Measurements from ENCODE around the gene BET1. TPM values are rescaled to one million over a fixed set of nuclear protein-coding genes. Genes with fewer than 3 reads are reported as not detected.

Gene BET1
- total RNA-seq, 1 experiment from 2014 or later: 21.7 TPM

- Histone ChIP-seq H3K27me3 (no peaks in the 10 kb centered on the region), H3K9me3 (no peaks in the 10 kb centered on the region), H3K4me3 (no peak overlapping the region), H3K36me3 (no peaks in the 10 kb centered on the region)
- no peak for DNase-seq
Measured at GRCh38 chr7:93980744-93981479, 23.2 kb downstream of the BET1 start.

- no peaks in the 10 kb centered on the region for H3K27me3 ChIP-seq
- DNase-seq: no peak
- no peaks in the 10 kb centered on the region for H3K36me3 ChIP-seq
- no peak overlapping the region for H3K4me3 ChIP-seq
- no peaks in the 10 kb centered on the region for H3K9me3 ChIP-seq
Measured at GRCh38 chr7:93977211-93977950, 26.8 kb downstream of the BET1 start.

- H3K9me3 ChIP-seq: no peaks in the 10 kb centered on the region
- no peak overlapping the region for H3K4me3 ChIP-seq
- no peaks in the 10 kb centered on the region for H3K36me3 ChIP-seq
- no peaks in the 10 kb centered on the region for H3K27me3 ChIP-seq
- DNase-seq: no peak
Measured at GRCh38 chr7:93973134-93973533, 31.0 kb downstream of the BET1 start.

GRCh38 chr7:93972029-93972725 is 32.0 kb downstream of the BET1 start:
- no peak for DNase-seq
- no peaks in the 10 kb centered on the region for H3K36me3 ChIP-seq
- no peak overlapping the region for H3K4me3 ChIP-seq
- no peaks in the 10 kb centered on the region for H3K9me3 ChIP-seq
- H3K27me3 ChIP-seq: no peaks in the 10 kb centered on the region

GRCh38 chr7:93968911-93969620 is 35.1 kb downstream of the BET1 start:
- no peaks in the 10 kb centered on the region for H3K27me3 ChIP-seq
- no peak overlapping the region for H3K4me3 ChIP-seq
- DNase-seq: no peak
- H3K36me3 ChIP-seq: no peaks in the 10 kb centered on the region
- H3K9me3 ChIP-seq: no peaks in the 10 kb centered on the region

- Histone ChIP-seq H3K27me3 (no peaks in the 10 kb centered on the region), H3K4me3 (no peak overlapping the region), H3K36me3 (no peaks in the 10 kb centered on the region), H3K9me3 (no peaks in the 10 kb centered on the region)
- no peak for DNase-seq
Measured at GRCh38 chr7:93964813-93965212, 39.3 kb downstream of the BET1 start.

- no peaks in the 10 kb centered on the region for H3K36me3 ChIP-seq
- H3K4me3 ChIP-seq: no peak overlapping the region
- DNase-seq: no peak
- H3K27me3 ChIP-seq: no peaks in the 10 kb centered on the region
- no peaks in the 10 kb centered on the region for H3K9me3 ChIP-seq
Measured at GRCh38 chr7:93964262-93964661, 39.9 kb downstream of the BET1 start.

GRCh38 chr7:93960986-93961385 is 43.2 kb downstream of the BET1 start:
- no peaks in the 10 kb centered on the region for H3K9me3 ChIP-seq
- no peak overlapping the region for H3K4me3 ChIP-seq
- DNase-seq: no peak
- no peaks in the 10 kb centered on the region for H3K27me3 ChIP-seq
- H3K36me3 ChIP-seq: no peaks in the 10 kb centered on the region

- no peak for DNase-seq
Measured at GRCh38 chr7:93958651-93959050, 45.5 kb downstream of the BET1 start.

GRCh38 chr7:93958216-93958615 is 45.9 kb downstream of the BET1 start:
- Histone ChIP-seq H3K27me3 (no peaks in the 10 kb centered on the region), H3K9me3 (no peaks in the 10 kb centered on the region), H3K4me3 (no peak overlapping the region), H3K36me3 (no peaks in the 10 kb centered on the region)
- peak; percentile 7 for DNase-seq

More at GRCh38 chr7:93958651-93959050, 45.5 kb downstream of the BET1 start:
- no peaks in the 10 kb centered on the region for H3K9me3 ChIP-seq
- H3K36me3 ChIP-seq: no peaks in the 10 kb centered on the region
- no peak overlapping the region for H3K4me3 ChIP-seq
- H3K27me3 ChIP-seq: no peaks in the 10 kb centered on the region

GRCh38 chr7:93957767-93958166 is 46.4 kb downstream of the BET1 start:
- DNase-seq: no peak
- H3K36me3 ChIP-seq: no peaks in the 10 kb centered on the region
- H3K9me3 ChIP-seq: no peaks in the 10 kb centered on the region
- H3K4me3 ChIP-seq: no peak overlapping the region
- H3K27me3 ChIP-seq: no peaks in the 10 kb centered on the region

GRCh38 chr7:93955304-93955703 is 48.9 kb downstream of the BET1 start:
- no peaks in the 10 kb centered on the region for H3K36me3 ChIP-seq

GRCh38 chr7:93949423-93949822 is 54.7 kb downstream of the BET1 start:
- Histone ChIP-seq H3K27me3 (no peaks in the 10 kb centered on the region), H3K9me3 (no peaks in the 10 kb centered on the region), H3K36me3 (no peaks in the 10 kb centered on the region), H3K4me3 (no peak overlapping the region)
- DNase-seq: peak; percentile 8

More at GRCh38 chr7:93955304-93955703, 48.9 kb downstream of the BET1 start:
- DNase-seq: no peak
- no peak overlapping the region for H3K4me3 ChIP-seq
- H3K9me3 ChIP-seq: no peaks in the 10 kb centered on the region
- no peaks in the 10 kb centered on the region for H3K27me3 ChIP-seq

- Histone ChIP-seq H3K27me3 (no peaks in the 10 kb centered on the region), H3K36me3 (no peaks in the 10 kb centered on the region), H3K4me3 (no peak overlapping the region), H3K9me3 (no peaks in the 10 kb centered on the region)
- no peak for DNase-seq
Measured at GRCh38 chr7:93948873-93949272, 55.3 kb downstream of the BET1 start.

- H3K4me3 ChIP-seq: no peak overlapping the region
- no peak for DNase-seq
- no peaks in the 10 kb centered on the region for H3K9me3 ChIP-seq
- H3K36me3 ChIP-seq: no peaks in the 10 kb centered on the region
- no peaks in the 10 kb centered on the region for H3K27me3 ChIP-seq
Measured at GRCh38 chr7:93948106-93948505, 56.0 kb downstream of the BET1 start.

- H3K4me3 ChIP-seq: no peak overlapping the region
- no peaks in the 10 kb centered on the region for H3K9me3 ChIP-seq
- H3K27me3 ChIP-seq: no peaks in the 10 kb centered on the region
- H3K36me3 ChIP-seq: no peaks in the 10 kb centered on the region
- DNase-seq: no peak
Measured at GRCh38 chr7:93945756-93946535, 58.2 kb downstream of the BET1 start.

Data from MG63 (cell line).